Left hindlimb (tissue), 1 donor: Measurements from ENCODE around the gene HPS4.

Experiments
- DNase-seq: peaks from one replicate; pipeline ENCODE4 v3.0.0-alpha.2; 2018

HPS4 gene

DNA sequence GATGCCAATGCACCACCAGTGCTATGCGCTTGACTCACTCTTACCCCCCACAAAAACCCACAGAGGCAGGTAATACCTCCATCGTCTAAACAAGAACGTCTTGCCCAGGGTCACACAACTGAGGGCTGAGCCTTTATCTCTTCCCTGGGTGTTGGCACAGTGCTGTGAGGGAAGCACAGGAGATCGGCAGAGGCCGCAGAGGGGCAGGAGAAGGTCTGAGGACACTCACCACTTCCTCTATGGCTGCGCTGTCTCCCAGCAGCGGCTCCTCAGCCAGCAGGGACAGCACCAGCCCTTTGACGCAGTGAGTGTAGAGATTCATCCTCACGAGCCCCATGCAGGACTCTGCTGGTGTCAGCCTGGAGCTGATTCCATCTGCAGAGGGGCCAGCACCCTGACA is 19.9 kb downstream of the HPS4 start:
- no peak for DNase-seq

DNA sequence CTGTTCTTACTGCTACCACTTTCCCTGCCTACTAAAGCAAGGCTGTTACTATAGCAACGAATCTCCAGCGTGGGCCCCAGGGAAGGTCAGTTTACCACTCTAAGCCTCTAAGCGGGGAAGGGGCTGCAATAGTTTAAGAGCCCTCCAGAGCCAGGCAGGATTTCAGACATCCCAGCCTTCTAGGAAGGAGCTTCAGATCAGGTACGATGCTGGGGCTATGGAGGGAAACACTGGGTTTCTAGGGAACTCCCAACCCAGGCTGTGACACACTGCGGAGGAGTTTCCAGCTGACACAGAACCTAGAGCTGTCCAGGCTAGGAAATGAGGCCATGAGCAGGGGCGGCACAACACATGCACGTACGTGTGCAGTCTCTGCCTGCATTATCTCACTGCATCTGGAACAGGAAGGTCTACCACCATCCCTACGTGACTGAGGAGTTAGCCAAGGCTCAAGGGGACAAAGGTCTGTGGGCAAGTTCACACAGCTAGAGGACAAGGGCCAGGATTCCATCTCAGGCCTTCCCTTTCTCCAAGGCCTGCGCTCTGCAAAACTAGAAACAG is 20.4 kb downstream of the HPS4 start:
- DNase-seq = no peak

- no peak for DNase-seq
These were observed 20.9 kb downstream of the HPS4 start for GRCh38 chr22:26462641-26463040.

GRCh38 chr22:26462051-26462450 is 21.5 kb downstream of the HPS4 start:
- no peak for DNase-seq

DNA sequence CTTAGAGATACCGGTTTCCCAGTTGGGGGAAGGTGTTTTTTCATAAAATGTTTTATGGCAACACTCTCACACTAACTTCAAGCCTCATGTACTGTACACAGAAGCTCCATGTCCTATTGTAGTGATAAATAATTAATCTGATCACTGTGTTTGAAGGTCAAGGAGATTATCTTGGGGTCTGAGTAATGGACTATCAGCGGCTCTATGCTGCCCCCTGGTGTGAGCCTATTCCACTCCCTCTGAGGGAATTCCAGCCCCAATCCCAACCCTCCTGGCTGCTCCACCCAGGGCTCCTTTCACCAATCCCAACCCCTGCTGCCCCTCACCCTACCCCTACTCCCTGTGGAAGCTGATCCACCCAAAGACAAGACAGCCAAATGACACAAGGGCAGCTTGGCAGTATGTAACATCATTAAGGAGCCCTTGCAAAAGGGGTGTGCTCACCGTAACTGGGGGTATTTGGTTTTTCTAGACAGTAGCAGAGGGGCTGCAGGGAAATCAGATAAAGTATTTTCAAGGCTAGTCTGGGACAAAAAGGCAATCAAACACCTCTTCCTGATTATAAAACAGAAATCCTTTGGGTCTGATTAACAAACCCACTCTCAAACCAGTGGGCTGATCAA is 22.3 kb downstream of the HPS4 start:
- DNase-seq = no peak

DNA sequence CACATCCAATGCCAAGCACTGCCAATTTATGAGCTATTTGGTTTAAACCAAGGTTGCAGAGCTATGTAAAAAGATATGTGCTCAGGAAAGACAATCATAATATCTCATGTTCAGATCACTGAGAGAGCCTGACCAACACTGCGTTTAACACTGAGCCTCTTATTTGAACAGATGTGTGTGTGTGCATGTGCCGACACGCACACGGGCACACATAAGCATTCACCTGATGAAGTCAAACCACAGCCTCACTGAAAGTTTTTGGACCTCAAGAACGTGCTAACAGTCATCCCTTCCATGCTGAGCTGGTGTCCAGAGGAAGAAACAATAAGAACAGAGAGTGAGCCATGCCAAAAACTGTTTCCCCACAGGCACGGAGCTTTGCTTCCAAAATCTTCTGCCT is 23.4 kb downstream of the HPS4 start:
- no peak for DNase-seq

- no peak for DNase-seq
These were observed 25.8 kb downstream of the HPS4 start for GRCh38 chr22:26457661-26458272.

DNA sequence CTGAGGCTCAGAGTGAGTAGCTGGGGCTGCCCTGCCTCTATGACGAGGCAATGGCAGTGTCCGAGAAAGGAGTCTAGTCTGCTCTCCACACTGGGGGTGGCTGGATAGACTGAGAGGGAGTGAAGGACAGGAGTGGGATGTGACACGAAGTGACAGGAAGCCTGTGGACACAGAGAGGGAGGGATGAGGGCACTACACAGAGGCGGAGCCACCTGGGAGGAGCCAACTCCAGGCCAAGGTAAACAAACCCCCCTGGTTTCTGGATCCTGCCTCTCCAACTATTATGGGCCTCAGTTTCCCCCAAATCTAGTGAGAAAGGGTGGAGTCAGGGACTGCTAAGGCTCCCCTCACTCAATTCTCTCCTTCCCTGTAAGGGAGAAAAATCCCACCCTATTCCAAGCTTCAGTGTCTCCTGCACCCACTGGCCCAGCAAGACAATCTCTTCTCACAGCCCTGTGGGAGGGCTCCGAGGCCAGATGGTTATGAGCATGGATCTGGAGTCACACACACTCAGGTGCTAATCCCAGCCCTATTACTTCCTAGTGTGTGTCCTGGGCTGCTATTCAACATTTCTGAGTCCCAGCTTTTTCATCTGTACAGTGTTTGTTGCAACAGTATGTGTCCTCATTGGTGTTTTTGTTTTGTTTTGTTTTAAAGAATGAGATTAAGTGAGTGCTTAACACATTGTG is 29.6 kb downstream of the HPS4 start:
- no peak for DNase-seq

- no peak for DNase-seq
These were observed 30.4 kb downstream of the HPS4 start for GRCh38 chr22:26453216-26453615.

DNA sequence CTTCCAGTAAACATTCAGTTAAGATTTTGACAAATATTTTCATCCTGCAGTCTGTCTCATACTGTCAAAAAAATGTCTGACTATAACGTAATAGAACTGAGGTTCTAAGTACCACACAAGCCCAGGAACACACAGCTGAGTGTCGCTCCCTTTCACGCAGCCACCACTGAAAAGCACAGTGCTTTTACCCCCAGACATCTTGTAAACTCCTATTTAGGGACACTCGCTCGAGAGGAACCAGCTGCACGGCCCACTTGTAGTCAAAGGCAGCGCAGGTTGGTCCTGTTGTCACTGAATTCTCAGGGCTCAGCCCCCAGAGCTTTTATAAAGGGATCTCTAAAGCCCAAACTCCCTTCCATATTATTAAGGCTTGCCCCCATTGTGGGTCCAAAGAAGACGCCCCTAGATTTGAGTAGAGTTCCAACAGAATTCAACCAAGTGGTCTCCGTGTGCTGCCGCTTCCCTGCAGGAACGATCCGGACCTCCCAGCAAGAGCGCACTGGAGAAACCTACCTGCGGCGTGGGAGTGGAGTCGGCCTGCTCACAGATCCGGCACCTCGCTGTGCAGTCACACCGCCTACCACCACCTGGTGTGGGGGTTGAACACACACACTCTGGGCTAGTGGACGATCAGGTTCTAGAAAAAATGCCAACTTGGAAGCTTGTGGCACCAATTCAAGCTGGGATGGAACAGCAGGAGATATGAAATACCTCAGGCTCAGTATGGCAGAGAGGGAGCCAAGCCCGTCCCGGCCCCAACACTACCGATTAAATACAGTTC is 31.2 kb downstream of the HPS4 start:
- no peak for DNase-seq

DNA sequence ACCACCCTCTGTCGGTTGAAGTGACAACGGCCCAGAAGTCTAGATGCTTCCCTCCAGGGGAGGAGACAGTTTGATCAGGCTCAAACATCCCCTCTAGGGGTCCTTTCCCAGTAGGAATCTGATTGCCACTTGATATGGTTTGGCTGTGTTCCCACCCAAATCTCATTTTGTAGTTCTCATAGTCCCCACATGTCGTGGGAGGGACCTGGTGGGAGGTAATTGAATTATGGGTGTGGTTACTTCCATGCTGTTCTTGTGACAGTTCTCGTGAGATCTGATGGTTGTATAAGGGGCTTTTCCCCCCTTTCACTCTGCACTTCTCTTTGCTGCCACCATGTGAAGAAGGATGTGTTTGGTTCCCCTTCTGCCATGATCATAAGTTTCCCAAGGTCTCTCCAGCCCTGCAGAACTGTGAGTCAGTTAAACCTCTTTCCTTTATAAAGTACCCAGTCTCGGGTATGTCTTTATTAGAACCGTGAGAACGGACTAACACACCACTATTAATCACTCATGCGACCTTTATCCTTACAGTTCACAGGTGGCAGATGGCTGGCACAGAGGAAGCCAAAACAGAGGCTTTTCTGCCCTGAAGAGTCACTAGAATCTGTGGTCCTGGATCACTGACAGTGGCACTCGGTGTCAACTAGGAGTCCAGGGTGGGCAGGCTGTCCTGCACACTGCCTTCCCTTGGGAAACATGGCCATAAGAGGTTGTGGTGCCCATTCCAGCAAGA is 33.0 kb downstream of the HPS4 start:
- no peak for DNase-seq

DNA sequence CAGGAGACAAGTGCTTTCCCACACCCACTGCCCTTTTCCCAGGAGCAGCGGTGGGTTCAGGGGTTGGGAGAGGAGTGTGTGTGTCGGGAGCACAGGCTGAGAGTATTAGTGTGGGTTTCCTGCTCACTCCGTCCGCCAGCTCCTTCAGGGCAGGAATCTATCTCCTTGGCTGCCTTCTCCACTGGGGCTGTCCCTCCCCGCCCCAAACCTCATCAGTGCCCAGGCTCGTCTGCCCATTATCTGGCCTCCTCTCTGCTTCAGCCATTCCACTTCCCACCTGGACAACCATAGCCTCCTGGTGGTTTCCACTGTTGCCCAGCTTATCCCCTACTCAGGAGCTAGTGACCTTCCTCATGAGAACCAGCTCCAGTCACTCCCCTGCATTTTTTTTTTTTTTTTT is 34.6 kb downstream of the HPS4 start:
- no peak for DNase-seq

DNA sequence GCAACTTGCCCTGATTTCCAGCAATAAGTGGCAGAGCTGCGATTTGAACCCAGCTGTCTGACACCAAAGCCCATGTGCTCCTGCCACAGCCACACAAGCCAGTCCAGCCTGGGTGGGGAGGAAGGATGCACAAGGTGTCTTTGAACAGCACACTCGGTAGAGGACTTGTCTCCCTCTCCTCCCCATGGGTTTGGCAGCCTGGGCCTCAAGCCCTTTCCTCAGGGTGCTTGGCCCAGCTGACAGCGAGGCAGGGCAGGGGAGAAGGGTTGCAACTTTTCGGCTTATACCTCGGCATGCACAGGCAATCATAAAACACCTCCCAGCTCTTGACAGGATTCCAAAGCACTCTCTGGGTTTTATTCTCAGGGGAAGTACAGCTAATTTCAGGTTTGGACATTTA is 35.2 kb downstream of the HPS4 start:
- no peak for DNase-seq

DNA sequence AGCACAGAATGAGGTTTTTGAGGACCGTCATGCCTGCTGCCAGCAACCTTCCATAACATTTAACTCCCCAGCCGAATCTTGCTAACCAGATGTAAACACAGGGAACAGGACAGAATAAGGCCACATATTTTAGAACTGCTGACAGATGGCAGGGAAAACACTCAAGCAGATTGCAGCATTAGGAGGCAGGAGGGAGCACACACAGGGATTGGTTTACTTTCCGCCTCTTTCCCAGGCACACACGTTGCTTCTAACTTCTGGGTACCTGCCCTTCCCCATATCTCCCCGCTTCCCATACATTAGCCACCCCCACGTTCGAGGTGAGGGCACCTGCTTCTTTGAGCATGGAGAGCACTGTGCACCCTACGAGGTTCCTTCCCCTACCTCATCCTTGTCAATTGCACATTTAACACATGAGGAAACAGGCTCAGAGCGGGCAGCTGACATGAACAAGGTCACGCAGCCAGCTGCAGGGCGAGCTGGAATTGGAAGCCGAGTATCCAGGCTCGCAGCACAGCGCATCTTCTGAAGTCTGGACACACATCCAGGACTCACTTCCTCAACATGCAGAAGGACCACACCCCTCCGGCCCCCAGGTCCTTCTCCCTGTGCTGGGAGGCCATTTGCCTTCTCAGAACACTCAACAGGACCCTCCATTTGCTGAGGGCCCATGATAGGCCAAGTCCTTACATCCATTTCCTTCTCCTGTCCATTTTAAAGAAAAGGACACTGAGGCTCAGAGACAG is 35.8 kb downstream of the HPS4 start:
- DNase-seq = no peak

DNA sequence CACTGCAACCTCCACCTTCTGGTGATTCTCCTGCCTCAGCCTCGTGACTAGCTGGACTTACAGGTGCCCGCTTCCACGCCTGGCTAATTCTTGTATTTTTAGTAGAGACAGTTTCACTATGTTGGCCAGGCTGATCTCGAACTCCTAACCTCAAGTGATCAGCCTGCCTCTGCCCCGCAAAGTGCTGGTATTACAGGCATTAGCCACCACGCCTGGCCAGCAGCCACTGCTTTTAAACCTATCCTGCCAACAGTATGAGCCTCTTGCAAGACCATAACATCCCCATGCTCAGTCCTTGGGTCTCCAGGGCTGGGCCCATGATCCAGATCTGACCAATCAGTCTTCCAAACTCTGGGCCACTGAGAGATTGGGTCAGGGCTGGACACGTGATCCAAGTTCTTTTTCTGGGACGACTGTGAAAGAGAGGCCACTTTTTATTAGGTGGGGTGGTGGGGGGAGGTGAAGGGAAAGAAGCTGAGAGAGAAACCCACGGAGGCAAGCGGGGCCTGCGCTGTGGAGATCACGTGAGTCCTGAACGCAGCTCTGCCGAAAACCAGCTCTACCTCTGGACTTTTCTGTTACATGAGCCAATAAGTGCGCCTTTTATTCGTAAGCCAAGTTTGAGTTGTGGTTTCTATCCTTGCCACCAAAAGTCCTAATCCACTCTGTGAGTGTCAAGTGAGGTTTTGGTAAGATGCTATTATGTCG is 36.6 kb downstream of the HPS4 start:
- DNase-seq = no peak

DNA sequence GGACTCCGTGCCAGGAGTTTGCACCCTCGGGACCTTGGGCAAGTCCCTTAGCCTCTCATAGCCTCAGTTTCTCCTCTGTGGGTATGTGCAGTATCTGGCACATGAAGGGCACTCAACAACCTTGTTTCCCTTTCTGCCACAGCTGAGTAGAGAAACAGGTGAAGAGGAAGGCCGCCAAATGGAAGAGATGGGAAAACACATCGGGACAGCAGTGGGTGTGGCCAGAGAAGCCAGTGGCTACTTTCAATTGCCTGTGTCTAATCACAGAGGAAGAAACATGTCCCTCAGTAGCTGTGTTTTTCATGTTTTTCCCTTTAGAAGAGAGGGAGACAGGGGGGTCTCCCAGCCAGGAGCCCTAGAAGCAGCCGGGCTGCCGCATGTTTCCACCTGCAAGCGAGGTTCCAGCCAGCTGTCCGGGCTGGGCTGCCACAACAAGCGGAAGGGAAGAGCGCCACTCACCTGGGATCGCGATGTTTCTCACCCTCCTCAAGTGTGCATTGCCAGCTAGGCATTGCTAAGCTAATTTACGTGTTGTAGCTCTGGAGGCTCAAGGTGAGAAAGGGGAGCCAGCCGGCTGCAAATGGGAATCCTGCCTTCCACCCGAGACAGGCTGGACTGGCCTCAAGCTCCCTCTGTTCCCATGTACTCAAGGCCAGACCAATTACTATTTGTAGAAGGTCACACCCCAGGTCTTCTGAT is 37.9 kb downstream of the HPS4 start:
- no peak for DNase-seq

DNA sequence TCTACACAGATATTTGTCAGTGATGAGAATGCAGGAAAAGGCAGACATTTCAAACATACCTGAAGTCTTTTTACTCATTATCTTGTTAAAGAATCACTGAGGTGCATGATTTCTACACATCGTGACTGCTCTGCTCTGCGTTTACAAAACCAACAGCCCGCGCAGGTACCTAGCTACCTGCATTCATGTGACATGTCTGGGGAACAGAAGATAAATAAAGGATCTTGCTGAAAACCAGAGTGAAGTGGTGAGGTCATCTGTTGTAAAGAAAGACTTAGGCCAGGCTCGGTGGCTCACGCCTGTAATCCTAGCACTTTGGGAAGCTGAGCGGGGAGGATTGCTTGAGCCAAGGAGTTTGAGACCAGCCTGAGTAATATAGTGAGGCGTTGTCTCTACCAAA is 38.8 kb downstream of the HPS4 start:
- no peak for DNase-seq

DNA sequence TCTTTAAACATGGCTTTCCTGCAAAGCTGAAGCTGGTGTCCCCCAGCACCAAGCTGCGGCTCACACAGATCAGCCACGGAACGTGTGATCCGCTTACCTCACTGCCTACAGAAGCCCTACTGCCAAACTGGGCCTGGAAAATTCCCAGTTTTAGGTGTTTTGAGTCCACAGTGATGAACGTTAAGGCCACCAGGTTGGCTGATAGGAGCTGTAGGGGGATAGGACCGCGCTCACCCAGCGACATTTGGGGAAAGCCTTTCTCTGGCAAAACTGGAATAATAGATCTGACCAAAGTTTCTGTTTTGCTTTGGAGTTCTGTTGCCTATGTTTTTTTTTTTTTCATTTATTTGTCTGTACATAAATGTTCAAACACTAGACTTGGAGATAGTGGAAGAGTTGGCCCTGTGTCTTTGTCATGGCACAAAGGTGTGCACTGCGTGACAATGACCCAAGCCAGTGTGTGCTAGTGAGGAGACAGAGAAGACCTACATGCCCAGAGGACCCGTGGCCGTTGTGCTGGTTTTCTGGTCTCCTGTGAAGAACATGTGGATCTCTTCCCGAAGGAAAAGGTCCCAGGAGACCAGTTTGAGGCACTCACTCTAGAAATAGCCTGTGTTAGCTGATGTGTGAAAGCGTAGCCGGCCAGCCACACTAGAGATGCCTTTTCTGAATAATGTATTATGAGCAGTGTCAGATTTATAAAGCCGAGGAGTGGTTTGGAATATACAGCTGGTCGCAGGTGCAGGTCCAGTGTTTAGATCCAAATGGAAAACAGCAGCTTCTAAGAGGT is 39.5 kb downstream of the HPS4 start:
- no peak for DNase-seq

DNA sequence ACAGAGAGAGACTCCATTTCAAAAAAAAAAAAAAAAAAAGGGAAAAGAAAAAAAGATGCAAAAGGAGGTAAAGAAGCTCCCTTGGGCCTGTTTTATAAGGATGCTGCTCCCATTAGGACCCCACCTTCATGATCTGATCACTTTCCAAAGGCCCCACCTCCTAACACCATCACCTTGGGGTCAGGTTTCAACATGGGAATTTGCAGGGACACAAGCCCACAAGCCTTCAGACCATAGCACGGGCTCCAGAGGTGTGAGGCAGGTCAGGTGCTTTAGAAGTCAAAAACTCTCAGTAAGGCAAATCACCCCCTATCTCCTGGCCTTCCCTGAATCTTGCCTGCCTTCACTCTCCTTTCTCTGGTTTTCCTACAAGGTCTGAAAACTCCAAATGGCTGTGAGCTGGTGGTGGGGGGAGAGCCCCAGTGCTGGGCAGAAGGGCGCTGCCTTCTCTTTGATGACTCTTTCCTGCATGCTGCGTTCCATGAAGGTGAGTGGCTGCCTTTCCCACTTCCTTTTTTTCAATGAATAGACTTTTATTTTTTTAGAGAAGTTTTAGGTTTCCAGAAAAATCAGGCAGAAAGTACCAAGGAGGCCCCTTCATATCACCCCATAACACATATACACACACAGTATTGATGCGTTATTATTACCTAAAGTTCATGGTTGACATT is 41.4 kb downstream of the HPS4 start:
- no peak for DNase-seq
